ENCODE data around the gene TMEM114.

The TMEM114 gene

DNA sequence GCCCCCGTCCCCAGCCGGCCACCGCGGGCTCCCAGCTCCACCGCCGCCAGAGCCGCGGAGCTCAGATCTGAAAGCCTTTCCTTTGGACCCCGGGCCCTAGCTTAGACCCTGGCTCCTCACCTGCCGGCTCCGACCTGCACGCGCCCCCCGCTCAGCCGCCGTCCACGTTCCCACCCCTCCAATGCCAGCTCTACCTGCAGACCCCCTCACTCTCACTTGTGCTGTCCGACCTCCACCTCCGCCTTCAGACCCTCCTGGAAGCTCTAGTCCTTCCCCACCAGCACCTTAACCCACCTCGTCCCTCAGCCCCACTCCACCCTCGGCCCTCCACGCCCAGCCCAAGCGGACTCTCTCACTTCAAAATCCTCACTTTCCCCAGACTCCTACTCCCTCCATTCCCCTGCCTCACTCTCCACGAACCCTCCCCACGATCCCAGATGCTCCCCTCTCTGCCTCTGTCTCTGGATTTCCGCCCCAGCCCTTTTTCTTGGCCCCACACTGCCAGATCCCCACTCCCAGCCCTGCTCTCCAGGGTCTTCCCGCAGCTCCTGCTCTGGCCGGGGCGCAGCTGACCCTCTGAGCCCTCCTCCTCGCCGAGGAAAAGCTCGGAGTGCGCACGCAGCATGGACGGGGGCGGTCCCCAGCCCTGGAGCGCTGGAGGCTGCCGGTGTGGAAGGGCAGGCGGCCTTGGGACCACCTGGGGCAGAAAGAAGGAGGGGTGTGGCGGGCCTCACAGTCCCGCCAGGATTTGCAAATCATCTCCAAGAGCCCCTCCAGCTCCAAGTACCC lies at the start of gene TMEM114:
TMEM114 (minus strand) TSS at position 612 of the 789 bp plus-strand sequence. CDS start 673 bp downstream, outside the sequence.
- no peak for DNase-seq (ENCODE audit: low read depth, low spot score)

DNA sequence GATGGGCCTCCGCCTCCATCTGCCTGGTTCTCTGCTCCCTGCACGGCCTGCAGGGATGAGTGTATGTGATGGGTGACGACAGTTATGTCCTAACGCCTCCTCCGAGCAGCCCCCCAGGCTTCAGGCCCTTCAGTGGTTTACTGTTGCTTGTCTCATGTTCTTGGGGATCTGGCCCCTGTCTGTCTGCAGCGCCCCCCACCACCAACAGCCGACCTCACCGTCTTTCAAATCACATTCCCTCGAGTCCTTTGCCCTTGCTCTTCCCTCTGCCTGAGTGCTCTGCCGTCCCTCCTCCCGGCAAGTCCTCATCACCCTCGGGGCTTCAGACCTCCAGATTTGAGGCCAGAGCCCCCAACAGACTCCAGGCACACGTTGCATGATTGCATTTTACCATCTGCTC lies 49.4 kb upstream of the TMEM114 start:
- DNase-seq (ENCODE audit: low read depth, low spot score), result no peak

DNA sequence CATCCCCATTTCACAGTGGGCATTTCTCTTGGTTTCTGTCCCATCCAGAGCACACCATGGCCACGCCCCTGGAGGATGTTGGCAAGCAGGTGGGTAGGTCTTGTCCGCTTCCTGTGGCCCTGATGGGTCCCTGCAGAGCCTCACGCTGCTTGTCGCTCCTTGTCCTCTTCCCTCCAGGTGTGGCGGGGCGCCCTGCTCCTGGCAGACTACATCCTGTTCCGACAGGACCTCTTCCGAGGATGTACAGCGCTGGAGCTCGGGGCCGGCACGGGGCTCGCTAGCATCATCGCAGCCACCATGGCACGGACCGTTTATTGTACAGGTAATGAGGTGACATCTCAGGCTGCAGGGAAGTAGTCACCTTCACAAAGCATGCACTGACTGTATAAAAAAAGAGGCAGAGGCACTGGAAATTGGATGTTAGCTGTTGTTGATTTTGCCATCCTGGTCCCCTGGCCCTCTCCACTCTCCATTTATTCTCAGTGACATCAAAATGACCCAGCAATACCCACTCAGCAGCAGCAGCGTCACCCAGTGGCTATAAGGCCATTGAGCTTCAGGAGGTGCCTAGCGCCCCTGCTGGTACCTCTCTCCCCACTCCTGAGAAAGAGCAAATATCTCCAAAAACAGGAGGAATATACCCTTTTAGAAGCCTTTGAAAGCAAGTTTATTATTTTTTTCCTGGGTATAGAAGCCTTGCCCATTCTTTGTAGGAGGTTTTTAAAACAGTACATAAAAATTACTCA lies 44.9 kb upstream of the TMEM114 start:
- DNase-seq (ENCODE audit: low read depth, low spot score), result no peak

DNA sequence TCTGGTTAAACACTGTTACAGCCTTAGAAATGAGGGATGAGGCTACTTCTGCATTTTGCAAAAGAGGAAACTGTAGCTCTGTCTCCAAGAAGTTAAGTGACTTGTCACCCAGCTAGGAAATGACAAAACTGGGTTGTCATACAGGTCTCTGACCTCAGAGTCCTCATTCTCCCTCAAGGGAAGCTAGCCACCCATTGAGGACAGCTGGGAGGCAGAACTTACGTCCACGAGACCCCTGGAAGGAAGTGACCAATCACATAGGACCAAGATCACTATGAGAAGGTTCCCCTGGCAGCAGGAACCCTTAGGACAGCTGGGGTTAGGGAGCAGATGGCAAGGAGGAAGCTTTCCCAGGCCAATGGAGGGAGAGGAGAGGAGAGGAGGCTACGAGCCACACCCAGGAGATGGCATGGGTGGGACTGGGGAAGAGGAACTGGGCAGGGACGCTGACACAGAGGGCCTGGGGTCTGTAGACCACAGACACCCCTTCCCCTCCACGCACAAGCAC lies 42.4 kb upstream of the TMEM114 start:
- no peak for DNase-seq (ENCODE audit: low read depth, low spot score)

DNA sequence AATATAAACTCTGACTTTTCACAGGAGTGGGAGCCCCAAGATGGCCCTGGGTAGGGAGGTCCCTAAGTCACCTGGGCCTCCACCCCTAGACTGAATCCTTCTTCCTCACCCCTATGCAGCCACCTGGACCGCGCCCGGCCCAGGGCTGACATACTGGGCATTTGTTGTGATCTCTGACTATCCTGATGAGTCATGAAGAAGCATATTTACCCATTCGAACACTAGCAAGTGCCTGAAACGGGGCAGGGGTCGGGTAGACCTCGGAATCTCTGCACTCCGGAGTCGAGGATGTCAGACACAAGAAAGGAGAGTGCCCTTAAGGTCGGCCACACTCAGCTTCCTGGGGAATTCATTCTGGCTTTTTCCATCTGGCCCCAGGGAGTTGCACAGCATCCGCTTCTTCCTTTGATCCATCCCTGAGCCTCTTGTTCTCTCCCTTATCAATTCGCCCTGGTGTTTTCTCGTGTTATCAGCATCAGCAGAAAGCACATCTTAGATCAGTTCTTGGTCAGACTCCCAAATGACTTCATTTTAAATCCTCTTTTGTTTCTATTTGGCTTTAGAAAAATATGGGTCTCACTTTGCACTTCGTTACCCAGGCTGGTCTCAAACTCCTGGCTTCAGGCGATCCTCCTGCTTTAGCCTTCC lies 41.6 kb upstream of the TMEM114 start:
- DNase-seq (ENCODE audit: low read depth, low spot score), result no peak

DNA sequence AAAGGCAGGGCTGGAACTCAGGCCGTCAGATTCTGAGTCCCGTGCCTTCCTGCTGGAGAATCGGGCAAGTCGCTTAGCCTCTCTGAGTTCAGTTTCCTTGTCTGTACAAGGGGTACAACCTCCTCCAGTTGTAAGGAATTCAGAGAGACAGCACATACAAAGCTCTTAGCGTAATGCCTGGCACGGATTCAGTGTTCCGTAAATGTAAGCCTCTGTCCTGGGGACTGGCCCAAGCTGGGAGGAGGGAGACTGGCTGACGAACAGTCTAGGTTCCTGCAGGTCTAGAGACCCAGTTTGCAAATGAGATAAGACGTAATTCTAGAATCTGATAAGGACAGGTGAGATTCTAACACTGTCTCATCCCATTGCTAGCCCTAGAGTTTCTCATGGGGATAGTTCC lies 41.1 kb upstream of the TMEM114 start:
- DNase-seq (ENCODE audit: low read depth, low spot score), result no peak

DNA sequence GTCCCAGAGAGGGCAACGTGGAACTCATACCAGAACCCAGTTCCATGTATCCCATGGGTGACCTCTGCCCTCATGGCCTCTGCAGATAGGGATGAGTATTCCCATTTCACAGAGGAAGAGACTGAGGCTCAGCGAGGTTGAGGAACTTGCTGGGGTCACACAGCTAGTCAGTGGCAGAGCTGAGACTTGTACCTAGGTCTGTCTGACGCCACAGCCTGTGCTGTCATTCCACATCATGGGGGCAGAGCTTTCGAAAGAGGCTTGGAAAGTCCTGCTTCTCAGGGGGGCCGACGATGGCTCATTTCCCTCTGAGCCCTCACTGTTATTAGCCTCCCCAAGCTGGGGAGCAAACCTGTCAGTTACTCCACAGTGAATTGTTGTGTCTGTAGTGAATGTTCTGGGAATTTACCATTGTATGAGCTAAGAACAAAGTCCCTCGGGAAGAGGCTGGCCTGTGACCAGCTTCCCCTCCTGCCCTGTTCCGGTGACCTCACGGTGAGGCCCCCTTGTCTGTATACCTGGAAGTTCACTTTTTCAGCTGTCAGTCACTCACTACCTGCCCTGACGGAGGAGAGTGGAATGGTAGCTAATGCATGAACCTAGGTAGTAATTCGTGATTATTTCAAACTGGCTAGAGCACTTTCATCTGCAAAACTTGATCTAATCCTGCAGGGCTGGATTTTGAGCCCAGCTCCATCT lies 40.1 kb upstream of the TMEM114 start:
- no peak for DNase-seq (ENCODE audit: low read depth, low spot score)

DNA sequence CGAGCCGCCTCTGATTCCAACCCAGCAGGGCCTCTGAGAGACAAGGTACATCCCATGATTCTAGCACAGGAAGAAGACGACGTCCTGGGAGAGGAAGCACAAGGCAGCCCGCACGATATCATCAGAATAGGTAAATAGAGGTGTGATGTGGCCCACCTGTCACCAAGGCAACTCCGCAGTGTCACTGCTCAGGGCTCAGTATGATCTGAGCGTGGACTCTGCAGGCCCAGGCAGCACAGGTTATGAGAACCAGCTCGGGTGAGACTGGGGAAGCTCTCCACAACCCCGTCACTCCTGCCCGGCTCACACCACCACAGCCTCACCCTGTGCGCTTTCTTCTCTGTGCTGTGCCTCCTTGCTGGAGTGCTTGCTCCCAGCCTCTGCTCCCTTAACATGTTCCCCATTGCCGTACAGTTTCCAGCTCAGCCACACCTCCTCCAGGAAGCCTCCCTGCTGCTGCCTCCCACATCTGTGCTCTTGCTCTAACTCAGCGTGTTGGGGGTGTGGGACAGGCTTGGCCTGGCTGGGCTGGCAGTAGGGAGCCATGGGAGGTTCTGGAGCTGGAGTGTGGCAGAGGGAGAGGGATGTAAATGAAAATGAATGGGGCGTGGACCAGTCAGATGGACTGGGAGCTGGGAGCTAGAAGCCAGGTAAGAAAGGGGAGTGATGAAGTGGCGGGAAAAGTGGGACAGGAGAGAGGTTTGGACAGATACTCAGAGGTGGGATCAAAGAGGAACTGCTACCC lies 38.8 kb upstream of the TMEM114 start:
- DNase-seq (ENCODE audit: low read depth, low spot score), result no peak

DNA sequence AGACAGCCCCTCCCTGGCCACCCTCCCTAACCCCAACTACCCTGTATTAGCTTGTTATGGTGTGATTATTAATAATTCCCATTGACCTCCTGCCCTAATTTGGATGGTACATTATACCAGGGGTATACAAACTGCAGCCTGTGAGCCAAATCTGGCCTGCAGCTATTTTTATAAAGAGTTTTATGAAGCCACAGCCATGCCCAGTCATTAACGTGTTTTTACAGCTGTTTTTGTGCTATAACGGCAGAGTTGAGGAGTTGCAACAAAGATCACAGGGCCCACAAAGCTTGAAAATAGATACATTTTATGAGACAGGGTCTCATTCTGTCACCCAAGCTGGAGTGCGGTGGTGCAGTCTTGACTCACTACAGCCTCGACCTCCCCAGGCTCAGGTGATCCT lies 37.1 kb upstream of the TMEM114 start:
- no peak for DNase-seq (ENCODE audit: low read depth, low spot score)

DNA sequence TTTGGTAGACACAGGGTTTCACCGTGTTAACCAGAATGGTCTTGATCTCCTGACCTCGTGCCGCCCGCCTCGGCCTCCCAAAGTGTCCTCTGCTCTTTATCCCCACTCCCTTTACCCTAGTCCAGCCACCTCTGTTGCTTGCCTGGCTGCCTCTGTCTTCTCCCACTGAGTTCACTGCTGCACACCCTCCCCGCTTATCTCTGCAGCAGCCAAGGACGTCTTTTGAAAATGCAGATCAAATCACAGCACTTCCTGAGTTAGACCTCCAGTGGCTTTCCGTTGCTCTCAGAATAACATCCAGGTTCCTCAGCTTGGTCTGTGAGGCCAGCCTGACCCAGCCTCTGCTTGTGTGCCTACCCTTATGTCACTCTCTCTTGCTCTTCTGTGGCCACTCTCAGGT lies 36.6 kb upstream of the TMEM114 start:
- DNase-seq (ENCODE audit: low read depth, low spot score), result no peak

DNA sequence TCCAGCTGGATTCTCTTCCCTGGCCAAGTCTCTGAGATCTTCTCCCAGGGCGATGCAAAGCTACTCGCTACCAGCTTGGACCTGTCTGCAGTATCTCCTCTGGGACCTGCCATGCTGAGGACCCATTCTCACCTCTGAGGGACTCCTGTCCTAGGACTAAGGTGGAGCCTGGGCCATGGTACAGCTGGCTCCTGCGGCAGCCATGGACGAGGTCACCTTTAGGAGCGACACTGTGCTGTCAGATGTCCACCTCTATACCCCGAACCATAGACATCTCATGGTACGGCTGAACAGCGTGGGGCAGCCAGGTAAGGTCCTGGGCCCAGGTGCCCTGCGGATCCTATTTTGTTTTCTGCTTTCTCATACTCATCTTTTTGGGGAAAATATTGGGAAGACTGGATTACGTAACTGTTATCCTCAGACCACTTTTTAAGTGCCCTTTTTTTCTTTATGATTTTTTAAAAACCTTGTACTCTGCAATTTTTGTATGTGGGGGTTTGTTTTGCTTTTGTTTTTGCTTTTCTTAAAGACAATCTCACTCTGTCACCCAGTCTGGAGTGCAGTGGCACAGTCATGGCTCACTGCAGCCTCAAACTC lies 35.3 kb upstream of the TMEM114 start:
- DNase-seq (ENCODE audit: low read depth, low spot score), result no peak

DNA sequence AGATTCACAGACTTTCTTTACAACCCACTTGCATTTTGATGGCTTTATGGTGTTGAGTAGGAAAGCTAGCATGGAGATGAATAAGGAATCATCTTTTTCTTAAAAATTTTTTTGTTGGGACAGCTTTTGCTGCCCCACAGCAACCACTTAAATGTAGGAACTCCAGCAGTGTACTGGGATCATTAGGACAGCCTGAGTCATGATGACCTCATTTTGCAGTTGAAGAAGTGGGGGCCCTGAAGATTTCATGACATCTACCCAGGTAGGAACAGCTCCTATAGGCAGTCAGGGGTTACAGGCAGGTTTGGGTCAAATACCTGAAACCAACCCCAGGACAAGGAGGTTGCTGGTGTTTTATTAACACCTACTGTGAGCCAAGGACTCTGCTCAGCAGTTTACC lies 33.3 kb upstream of the TMEM114 start:
- no peak for DNase-seq (ENCODE audit: low read depth, low spot score)

DNA sequence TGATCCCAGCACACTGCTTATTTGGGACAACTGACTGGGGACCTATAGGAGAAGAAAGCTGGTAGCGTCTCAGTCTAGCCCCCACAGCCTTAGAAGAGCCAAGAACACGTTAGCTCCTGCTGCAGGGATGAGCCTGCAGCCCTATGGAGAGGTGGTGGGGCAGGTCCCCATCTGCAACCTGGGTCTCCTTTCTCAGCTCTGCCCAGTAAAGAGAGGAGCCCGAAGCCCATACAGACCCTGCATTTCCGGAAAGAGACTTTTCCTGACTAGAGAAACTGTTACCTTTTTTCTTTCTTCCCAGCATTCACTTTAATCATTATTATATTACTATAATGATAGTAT lies 32.0 kb upstream of the TMEM114 start:
- DNase-seq (ENCODE audit: low read depth, low spot score), result no peak

DNA sequence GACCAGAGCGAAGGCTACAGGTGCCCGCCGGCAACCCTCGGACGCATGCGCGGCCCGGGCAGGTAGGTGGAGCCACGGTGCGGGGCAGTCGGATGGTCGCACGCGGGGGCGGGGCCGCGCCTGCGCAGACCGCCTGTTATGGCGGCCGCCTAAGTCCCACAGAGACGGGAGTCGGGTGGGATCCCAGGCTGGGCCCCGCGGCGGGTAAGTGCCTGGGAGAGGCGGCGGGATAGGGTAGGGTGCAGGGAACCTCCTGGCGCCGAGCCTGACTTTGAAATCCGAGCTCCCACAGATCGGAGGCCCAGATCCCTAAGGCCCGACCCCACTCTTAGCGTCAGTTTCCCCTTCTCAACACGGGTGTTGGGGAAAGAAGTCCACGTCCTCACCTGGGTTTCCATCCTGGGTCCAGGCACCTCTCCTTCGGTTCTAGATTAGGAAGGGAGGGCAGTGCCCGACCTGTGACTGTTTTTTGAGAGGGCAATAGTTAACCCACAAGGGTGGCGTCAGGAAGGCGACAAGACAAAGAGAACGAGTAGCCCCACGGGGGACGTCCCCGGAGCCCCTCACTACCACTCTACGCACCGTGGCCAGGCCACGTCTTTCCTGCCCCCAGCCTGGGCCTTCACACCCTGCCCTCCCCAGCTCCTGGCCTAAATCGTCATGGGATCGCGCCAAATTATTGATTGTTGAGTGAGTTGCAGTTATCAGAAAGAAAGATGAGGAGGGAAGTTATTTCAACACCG lies 31.4 kb upstream of the TMEM114 start, which contains the start of gene METTL22:
METTL22 (plus strand) TSS at position 127 of the 743 bp plus-strand sequence. CDS start 3,968 bp downstream, outside the sequence.
- peak; percentile 75 for DNase-seq (ENCODE audit: low read depth, low spot score)

DNA sequence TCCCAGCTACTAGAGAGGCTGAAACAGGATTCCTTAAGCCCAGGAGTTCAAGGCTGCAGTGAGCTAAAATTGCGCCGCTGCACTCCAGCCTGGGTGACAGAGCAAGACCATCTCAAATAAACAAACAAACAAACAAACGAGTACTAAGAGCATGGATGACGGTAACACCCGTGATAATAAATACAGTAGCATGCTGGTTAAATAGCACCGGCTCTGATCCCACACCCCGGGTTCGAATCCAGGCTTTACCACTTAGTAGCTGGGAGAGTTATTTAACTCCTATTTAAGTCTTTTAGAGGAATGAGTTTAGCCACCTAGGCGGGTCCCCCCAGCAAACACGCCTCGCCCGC lies 30.9 kb upstream of the TMEM114 start:
- DNase-seq (ENCODE audit: low read depth, low spot score), result no peak

DNA sequence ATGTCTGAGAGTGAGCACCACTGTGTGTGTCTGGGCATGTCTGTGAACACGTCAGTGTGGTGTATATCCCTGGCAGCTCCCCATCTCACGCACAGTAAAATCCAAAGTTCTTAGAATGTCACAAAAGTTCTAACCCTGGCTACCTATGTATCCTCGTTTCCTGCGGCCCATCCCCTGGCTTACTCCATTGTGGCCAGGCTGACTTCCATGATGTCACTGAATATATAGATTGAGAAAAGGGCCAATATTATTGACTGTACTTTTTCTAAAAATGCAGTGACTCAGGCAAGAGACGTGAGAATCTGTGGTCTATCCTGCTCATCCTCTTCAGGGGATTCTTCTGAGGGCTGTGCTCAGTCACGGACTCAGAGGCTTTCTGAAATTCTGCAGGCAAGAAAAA lies 30.2 kb upstream of the TMEM114 start:
- no peak for DNase-seq (ENCODE audit: low read depth, low spot score)

DNA sequence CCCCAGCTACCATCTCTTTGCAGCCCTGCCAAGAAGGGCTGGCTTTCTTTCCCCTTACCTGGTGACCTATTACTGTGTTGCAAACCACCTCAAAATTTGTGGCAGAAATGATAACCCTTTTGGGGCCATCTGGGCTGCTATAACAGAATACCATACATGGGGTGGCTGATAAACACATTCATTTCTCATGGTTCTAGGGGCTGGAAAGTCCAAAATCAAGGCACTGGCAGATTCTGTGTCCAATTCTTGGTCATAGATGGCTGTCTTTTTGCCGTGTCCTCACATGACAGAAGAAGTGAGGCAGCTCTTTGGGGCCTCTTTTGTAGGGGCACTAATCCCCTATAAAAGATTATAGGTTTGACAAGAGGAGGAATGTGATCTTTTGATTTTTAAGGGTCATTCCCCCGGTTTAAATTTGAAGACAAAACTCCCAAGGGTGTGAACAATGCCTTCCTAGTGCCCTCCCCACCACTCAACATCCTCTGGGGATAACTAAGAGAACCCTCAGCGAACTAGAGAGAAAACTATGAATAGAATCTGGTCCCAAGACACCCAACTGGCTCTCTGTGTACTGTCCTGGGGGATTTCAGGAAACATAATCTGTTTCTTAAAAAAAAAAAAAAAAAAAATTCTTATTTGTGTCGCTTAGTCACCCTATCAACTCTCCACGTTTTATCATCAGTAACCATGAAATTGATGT lies 29.5 kb upstream of the TMEM114 start:
- DNase-seq (ENCODE audit: low read depth, low spot score), result no peak

DNA sequence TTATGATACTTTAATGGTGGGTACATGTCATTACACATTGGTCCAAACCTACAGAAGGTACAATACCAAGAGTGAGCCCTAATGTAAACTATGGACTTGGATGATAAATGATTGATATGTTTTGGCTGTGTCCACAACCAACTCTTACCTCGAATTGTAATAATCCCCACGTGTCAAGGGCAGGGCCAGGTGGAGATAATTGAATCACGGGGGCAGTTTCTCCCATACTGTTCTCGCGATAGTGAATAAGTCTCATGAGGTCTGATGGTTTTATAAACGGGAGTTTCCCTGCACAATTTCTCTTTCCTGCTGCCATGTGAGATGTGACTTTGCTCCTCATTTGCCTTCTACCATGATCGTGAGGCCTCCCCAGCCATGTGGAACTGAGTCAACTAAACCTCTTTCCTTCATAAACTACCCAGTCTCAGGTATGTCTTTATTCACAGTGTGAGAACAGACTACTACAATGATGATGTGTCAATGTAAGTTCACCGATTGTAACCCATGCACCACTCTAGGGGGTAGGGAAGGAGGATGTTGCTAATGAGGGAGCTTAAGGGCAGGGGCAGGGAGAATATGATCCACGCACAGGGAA lies 24.2 kb upstream of the TMEM114 start:
- DNase-seq (ENCODE audit: low read depth, low spot score), result no peak
